OCI-LY1 (cell line): ENCODE results near the gene SHLD2.

Experiments used
- CTCF ChIP-seq: fragments of 200-600 bp; sonication (generic), shearing (Covaris generic); IDR thresholded peaks from 2 replicates; pipeline ENCODE4 v1.5.1; 2017; ENCODE audit warnings: mild to moderate bottlenecking, antibody characterized with exemption, low read length, moderate library complexity, mixed read lengths
- EZH2 ChIP-seq: fragments of 200-600 bp; sonication (generic), shearing (Covaris generic); IDR thresholded peaks from 2 replicates; pipeline ENCODE4 v1.8.0; 2017; ENCODE audit warnings: borderline replicate concordance, mixed run types, mild to moderate bottlenecking, antibody characterized with exemption, low read length, moderate library complexity, mixed read lengths

- TF ChIP-seq CTCF (no peak), EZH2 (no peak)
These were observed 35.6 kb upstream of the SHLD2 start for GRCh38 chr10:87059401-87059800.
